GM10266 (cell line): ENCODE data around the gene SERTM2.

Experiments
- DNase-seq: peaks from one replicate; pipeline ENCODE4 v3.0.0; 2012; ENCODE audit errors: extremely low spot score
- CTCF ChIP-seq: IDR thresholded peaks from 2 replicates; pipeline ENCODE4 v1.5.1; 2012; ENCODE audit warnings: mild to moderate bottlenecking, low read depth; ENCODE audit not compliant: control insufficient read depth, insufficient read depth; ENCODE audit errors: missing control alignments

Gene SERTM2

GRCh38 chrX:111555406-111555958 is 44.0 kb downstream of the SERTM2 start:
- no peak for TF ChIP-seq CTCF
- no peak for DNase-seq

GRCh38 chrX:111560801-111561200 is 49.4 kb downstream of the SERTM2 start:
- no peak for DNase-seq
- no peak for TF ChIP-seq CTCF

GRCh38 chrX:111561851-111562250 is 50.4 kb downstream of the SERTM2 start:
- TF ChIP-seq CTCF: no peak
- no peak for DNase-seq

GRCh38 chrX:111567542-111568255 is 56.3 kb downstream of the SERTM2 start:
- no peak for DNase-seq
- no peak for TF ChIP-seq CTCF

- no peak for TF ChIP-seq CTCF
- no peak for DNase-seq
These were observed 56.9 kb downstream of the SERTM2 start for GRCh38 chrX:111568354-111568753.

- no peak for DNase-seq
- TF ChIP-seq CTCF: no peak
These were observed 57.4 kb downstream of the SERTM2 start for GRCh38 chrX:111568817-111569216.
